ENCODE measurements around the gene WSCD2. TPM values are rescaled to one million over a fixed set of nuclear protein-coding genes. Genes with fewer than 3 reads are reported as not detected.

Gene WSCD2
- polyA plus RNA-seq, 3 donors from 2014 or later = not detected

- H3K4me3 Mint-ChIP-seq = no peak overlapping the region
- H3K36me3 Mint-ChIP-seq = no peaks in the 10 kb centered on the region
- H3K27me3 Mint-ChIP-seq (ENCODE audit: low read depth in 3 of 3) = peaks cover 3 to 5% (median 5%) of the 10 kb centered on the region in 3 donors
- H3K27ac Mint-ChIP-seq = no peak overlapping the region
- no peaks in the 10 kb centered on the region for H3K4me1 Mint-ChIP-seq
- H3K9me3 Mint-ChIP-seq = no peaks in the 10 kb centered on the region
- DNase-seq = no peak
Measured at GRCh38 chr12:108099778-108100489, 29.2 kb upstream of the WSCD2 start.

GRCh38 chr12:108101605-108102175 is 27.4 kb upstream of the WSCD2 start:
- H3K36me3 Mint-ChIP-seq = no peaks in the 10 kb centered on the region
- H3K9me3 Mint-ChIP-seq = no peaks in the 10 kb centered on the region
- no peaks in the 10 kb centered on the region for H3K4me1 Mint-ChIP-seq
- H3K4me3 Mint-ChIP-seq = no peak overlapping the region
- no peak for DNase-seq
- H3K27ac Mint-ChIP-seq = no peak overlapping the region
- H3K27me3 Mint-ChIP-seq (ENCODE audit: low read depth in 3 of 3) = peaks cover 3 to 8% (median 7%) of the 10 kb centered on the region in 3 donors

- no peaks in the 10 kb centered on the region for H3K4me1 Mint-ChIP-seq
- no peak overlapping the region for H3K4me3 Mint-ChIP-seq
- H3K27ac Mint-ChIP-seq = no peak overlapping the region
- no peaks in the 10 kb centered on the region for H3K9me3 Mint-ChIP-seq
- DNase-seq = no peak
- H3K36me3 Mint-ChIP-seq = no peaks in the 10 kb centered on the region
- peaks cover 3 to 8% (median 5%) of the 10 kb centered on the region in 3 donors for H3K27me3 Mint-ChIP-seq (ENCODE audit: low read depth in 3 of 3)
Measured at GRCh38 chr12:108102363-108102762, 26.7 kb upstream of the WSCD2 start.

- Mint-ChIP-seq H3K9me3 (no peaks in the 10 kb centered on the region), H3K36me3 (no peaks in the 10 kb centered on the region)
Measured at GRCh38 chr12:108103087-108103486, 26.0 kb upstream of the WSCD2 start.

GRCh38 chr12:108103517-108103916 is 25.6 kb upstream of the WSCD2 start:
- H3K9me3 Mint-ChIP-seq = no peaks in the 10 kb centered on the region
- H3K36me3 Mint-ChIP-seq = no peaks in the 10 kb centered on the region
- no peaks in the 10 kb centered on the region for H3K4me1 Mint-ChIP-seq
- H3K27ac Mint-ChIP-seq = no peak overlapping the region
- DNase-seq = no peak
- H3K27me3 Mint-ChIP-seq (ENCODE audit: low read depth in 3 of 3) = peaks cover 3 to 5% (median 5%) of the 10 kb centered on the region in 3 donors
- no peak overlapping the region for H3K4me3 Mint-ChIP-seq

More at GRCh38 chr12:108103087-108103486, 26.0 kb upstream of the WSCD2 start:
- peaks cover 3 to 7% (median 5%) of the 10 kb centered on the region in 3 donors for H3K27me3 Mint-ChIP-seq (ENCODE audit: low read depth in 3 of 3)
- DNase-seq = no peak
- no peaks in the 10 kb centered on the region for H3K4me1 Mint-ChIP-seq
- H3K27ac Mint-ChIP-seq = no peak overlapping the region
- H3K4me3 Mint-ChIP-seq = no peak overlapping the region

- no peak overlapping the region for H3K27ac Mint-ChIP-seq
- DNase-seq = no peak
- H3K9me3 Mint-ChIP-seq = no peaks in the 10 kb centered on the region
- peaks cover 3 to 6% (median 5%) of the 10 kb centered on the region in 3 donors for H3K27me3 Mint-ChIP-seq (ENCODE audit: low read depth in 3 of 3)
- no peak overlapping the region for H3K4me3 Mint-ChIP-seq
- no peaks in the 10 kb centered on the region for H3K4me1 Mint-ChIP-seq
- H3K36me3 Mint-ChIP-seq = no peaks in the 10 kb centered on the region
Measured at GRCh38 chr12:108104657-108105056, 24.4 kb upstream of the WSCD2 start.

- no peak for DNase-seq
- H3K27me3 Mint-ChIP-seq (ENCODE audit: low read depth in 3 of 3) = peaks cover 3 to 14% (median 5%) of the 10 kb centered on the region in 3 donors
Measured at GRCh38 chr12:108106599-108106998, 22.5 kb upstream of the WSCD2 start.

GRCh38 chr12:108107293-108107692 is 21.8 kb upstream of the WSCD2 start:
- Mint-ChIP-seq H3K27ac (no peak overlapping the region), H3K4me3 (no peak overlapping the region), H3K27me3 (ENCODE audit: low read depth in 3 of 3) (peaks cover 3 to 18% (median 5%) of the 10 kb centered on the region in 3 donors), H3K9me3 (no peaks in the 10 kb centered on the region), H3K36me3 (no peaks in the 10 kb centered on the region), H3K4me1 (no peaks in the 10 kb centered on the region)
- DNase-seq = no peak

More at GRCh38 chr12:108106599-108106998, 22.5 kb upstream of the WSCD2 start:
- no peak overlapping the region for H3K4me3 Mint-ChIP-seq
- no peaks in the 10 kb centered on the region for H3K9me3 Mint-ChIP-seq
- H3K27ac Mint-ChIP-seq = no peak overlapping the region
- no peaks in the 10 kb centered on the region for H3K4me1 Mint-ChIP-seq
- H3K36me3 Mint-ChIP-seq = no peaks in the 10 kb centered on the region

GRCh38 chr12:108109504-108109903 is 19.6 kb upstream of the WSCD2 start:
- Mint-ChIP-seq H3K9me3 (no peaks in the 10 kb centered on the region), H3K36me3 (no peaks in the 10 kb centered on the region), H3K27me3 (ENCODE audit: low read depth in 3 of 3) (peaks cover 1 to 18% (median 5%) of the 10 kb centered on the region in 3 donors), H3K4me1 (no peaks in the 10 kb centered on the region), H3K27ac (no peak overlapping the region), H3K4me3 (no peak overlapping the region)
- DNase-seq = no peak

GRCh38 chr12:108109954-108110353 is 19.1 kb upstream of the WSCD2 start:
- H3K4me3 Mint-ChIP-seq = no peak overlapping the region
- no peak for DNase-seq
- peaks cover 0 to 2% of the 10 kb centered on the region in 2 donors for H3K4me1 Mint-ChIP-seq
- no peaks in the 10 kb centered on the region for H3K9me3 Mint-ChIP-seq
- H3K27ac Mint-ChIP-seq = no peak overlapping the region
- peaks cover 0 to 18% (median 5%) of the 10 kb centered on the region in 3 donors for H3K27me3 Mint-ChIP-seq (ENCODE audit: low read depth in 3 of 3)
- no peaks in the 10 kb centered on the region for H3K36me3 Mint-ChIP-seq

- no peaks in the 10 kb centered on the region for H3K9me3 Mint-ChIP-seq
- no peak for DNase-seq
- peaks cover 0 to 2% of the 10 kb centered on the region in 2 donors for H3K4me1 Mint-ChIP-seq
- no peak overlapping the region for H3K4me3 Mint-ChIP-seq
- H3K36me3 Mint-ChIP-seq = no peaks in the 10 kb centered on the region
- H3K27ac Mint-ChIP-seq = no peak overlapping the region
- H3K27me3 Mint-ChIP-seq (ENCODE audit: low read depth in 3 of 3) = peaks cover 0 to 21% (median 2%) of the 10 kb centered on the region in 3 donors
Measured at GRCh38 chr12:108110844-108111243, 18.2 kb upstream of the WSCD2 start.

GRCh38 chr12:108112832-108113556 is 16.1 kb upstream of the WSCD2 start:
- Mint-ChIP-seq H3K36me3 (no peaks in the 10 kb centered on the region), H3K4me1 (peaks cover 0 to 2% of the 10 kb centered on the region in 2 donors), H3K9me3 (no peaks in the 10 kb centered on the region), H3K4me3 (no peak overlapping the region), H3K27ac (no peak overlapping the region), H3K27me3 (ENCODE audit: low read depth in 3 of 3) (peaks cover 0 to 23% (median 2%) of the 10 kb centered on the region in 3 donors)
- DNase-seq = no peak

- peaks cover 11% of the 10 kb centered on the region in 2 donors for H3K4me1 Mint-ChIP-seq
- no peak overlapping the region for H3K27ac Mint-ChIP-seq
- no peaks in the 10 kb centered on the region for H3K36me3 Mint-ChIP-seq
- H3K27me3 Mint-ChIP-seq (ENCODE audit: low read depth in 3 of 3) = peaks cover 2 to 22% (median 2%) of the 10 kb centered on the region in 3 donors
- no peak overlapping the region for H3K4me3 Mint-ChIP-seq
- DNase-seq = no peak
- no peaks in the 10 kb centered on the region for H3K9me3 Mint-ChIP-seq
Measured at GRCh38 chr12:108115123-108116121, 13.7 kb upstream of the WSCD2 start.

Measured in immature natural killer cell (primary cell).